ENCODE measurements around the gene KIF26A.

KIF26A gene

GRCh38 chr14:104133496-104133895 lies 4.9 kb upstream of the KIF26A start:
- DNase-seq: no peak

- DNase-seq: no peak
These were observed 4.1 kb upstream of the KIF26A start for GRCh38 chr14:104134061-104134965.

GRCh38 chr14:104135121-104135903 lies 3.1 kb upstream of the KIF26A start:
- no peak for DNase-seq

- no peak for DNase-seq
These were observed 2.4 kb upstream of the KIF26A start for GRCh38 chr14:104135904-104136471.

GRCh38 chr14:104136472-104137296 lies 1.7 kb upstream of the KIF26A start:
- no peak for DNase-seq

GRCh38 chr14:104137297-104138097 lies 890 bp upstream of the KIF26A start:
- DNase-seq: peak; percentile 51

- DNase-seq: no peak
These were observed 502 bp downstream of the KIF26A start for GRCh38 chr14:104138718-104139459.

- DNase-seq: no peak
These were observed 1.2 kb downstream of the KIF26A start for GRCh38 chr14:104139460-104140212.

GRCh38 chr14:104140213-104140462 lies 1.8 kb downstream of the KIF26A start:
- no peak for DNase-seq

- no peak for DNase-seq
These were observed 2.3 kb downstream of the KIF26A start for GRCh38 chr14:104140463-104141331.

- DNase-seq: no peak
These were observed 3.3 kb downstream of the KIF26A start for GRCh38 chr14:104141621-104142091.

- DNase-seq: no peak
These were observed 4.0 kb downstream of the KIF26A start for GRCh38 chr14:104142136-104142945.

GRCh38 chr14:104142946-104143470 lies 4.6 kb downstream of the KIF26A start:
- DNase-seq: no peak

- DNase-seq: no peak
These were observed 5.4 kb downstream of the KIF26A start for GRCh38 chr14:104143521-104144452.

- no peak for DNase-seq
These were observed 6.0 kb downstream of the KIF26A start for GRCh38 chr14:104144453-104144790.

- DNase-seq: no peak
These were observed 6.8 kb downstream of the KIF26A start for GRCh38 chr14:104144911-104145825.

Data from CD4-positive, alpha-beta T cell treated with Interleukin-21 for 1 hour (primary cell).